IMR-90 (cell line): ENCODE data around the gene SUGCT. TPM values are rescaled to one million over a fixed set of nuclear protein-coding genes. Genes with fewer than 3 reads are reported as not detected.

Experiments
- ATAC-seq: fragments of 200-7000 bp; cut with Tn5 transposase; 2 replicates; pipeline ENCODE4 v1.9.1; 2020; ENCODE audit warnings: low read depth, mild to moderate bottlenecking, moderate library complexity
- BruUV-seq: library from RNA; stranded (reverse); fragments of 400-500 nt; replicated peaks from 2 replicates; lab custom pipeline; 2021; lab: Mats Ljungman, UMichigan
- CTCF ChIA-PET: fragments of 300-600 bp; formaldehyde crosslinking; extraction: SDS; loops from one replicate; lab custom pipeline; 2021; ENCODE audit warnings: antibody characterized with exemption; lab: Yijun Ruan, JAX
- POLR2A ChIA-PET: fragments of 300-600 bp; sonication (Branson Sonifier 250); formaldehyde crosslinking; loops from one replicate; lab custom pipeline; 2022; ENCODE audit warnings: antibody characterized with exemption; ENCODE audit not compliant: unreplicated experiment; lab: Charles Lee
- DNase-seq: peaks from one replicate; pipeline ENCODE4 v3.0.0; 2013
- H2AFZ ChIP-seq: replicated peaks from 2 replicates; pipeline ENCODE3; 2013; ENCODE audit warnings: low read length, mild to moderate bottlenecking; ENCODE audit not compliant: poor library complexity
- H2AK5ac ChIP-seq: 2 replicates; pipeline ENCODE4 v1.6.1; 2013; ENCODE audit warnings: low read depth, low read length, inconsistent platforms
- H2AK9ac ChIP-seq: replicated peaks from 2 replicates; pipeline ENCODE3; 2013; ENCODE audit warnings: mild to moderate bottlenecking, low read depth, low read length, moderate library complexity; ENCODE audit not compliant: poor library complexity
- H2BK120ac ChIP-seq: 2 replicates; pipeline ENCODE4 v1.6.1; 2013; ENCODE audit warnings: low read depth, low read length, inconsistent platforms
- H2BK15ac ChIP-seq: 3 replicates; pipeline ENCODE4 v1.6.1; 2013; ENCODE audit warnings: low read depth, low read length, inconsistent platforms
- H2BK20ac ChIP-seq: 2 replicates; pipeline ENCODE4 v1.6.1; 2013; ENCODE audit warnings: low read depth, mild to moderate bottlenecking, inconsistent platforms, low read length, moderate library complexity
- H2BK5ac ChIP-seq: 2 replicates; pipeline ENCODE4 v1.6.1; 2013; ENCODE audit warnings: mild to moderate bottlenecking, low read depth, low read length, inconsistent platforms; ENCODE audit not compliant: poor library complexity, severe bottlenecking
- H3K14ac ChIP-seq: replicated peaks from 2 replicates; pipeline ENCODE4 v1.6.1; 2013; ENCODE audit warnings: low read depth, low read length, inconsistent platforms
- H3K18ac ChIP-seq: 2 replicates; pipeline ENCODE4 v1.6.1; 2013; ENCODE audit warnings: low read depth, low read length, control low read depth
- H3K23ac ChIP-seq: 2 replicates; pipeline ENCODE4 v1.6.1; 2013; ENCODE audit warnings: low read depth, low read length, inconsistent platforms
- H3K27ac ChIP-seq: 2 replicates; pipeline ENCODE4 v1.5.1; 2013; ENCODE audit warnings: mild to moderate bottlenecking, control low read depth, low read length; ENCODE audit not compliant: insufficient read depth
- H3K27me3 ChIP-seq: 2 replicates; pipeline ENCODE4 v1.6.1; 2013; ENCODE audit warnings: low read length; ENCODE audit not compliant: control insufficient read depth, insufficient read depth
- H3K36me3 ChIP-seq: 2 replicates; pipeline ENCODE4 v1.6.1; 2013; ENCODE audit warnings: low read length, mixed read lengths; ENCODE audit not compliant: control insufficient read depth, insufficient read depth
- H3K4ac ChIP-seq: 2 replicates; pipeline ENCODE4 v1.6.1; 2013; ENCODE audit warnings: low read depth, low read length, inconsistent platforms
- H3K4me1 ChIP-seq: 2 replicates; pipeline ENCODE4 v1.6.1; 2013; ENCODE audit warnings: low read length, mixed read lengths; ENCODE audit not compliant: control insufficient read depth, insufficient read depth
- H3K4me2 ChIP-seq: 2 replicates; pipeline ENCODE4 v1.6.1; 2013; ENCODE audit warnings: low read depth, mild to moderate bottlenecking, control low read depth, low read length, moderate library complexity
- H3K4me3 ChIP-seq: 2 replicates; pipeline ENCODE4 v1.5.1; 2013; ENCODE audit warnings: low read depth, mild to moderate bottlenecking, control low read depth, low read length, moderate library complexity; ENCODE audit not compliant: insufficient read depth
- H3K56ac ChIP-seq: 2 replicates; pipeline ENCODE4 v1.6.1; 2013; ENCODE audit warnings: low read length, inconsistent platforms; ENCODE audit not compliant: insufficient read depth; ENCODE audit errors: extremely low read depth
- H3K79me1 ChIP-seq, 2 experiments: 2 replicates each; pipeline ENCODE4 v1.6.1; 2013; ENCODE audit warnings: low read length in 2 of 2, inconsistent platforms in 1 of 2, low read depth in 1 of 2
- H3K9ac ChIP-seq: 2 replicates; pipeline ENCODE4 v1.6.1; 2013; ENCODE audit warnings: low read depth, low read length, control low read depth
- H3K9me1 ChIP-seq: 2 replicates; pipeline ENCODE4 v1.6.1; 2013; ENCODE audit warnings: low read length, inconsistent platforms; ENCODE audit not compliant: insufficient read depth
- H3K9me3 ChIP-seq: 2 replicates; pipeline ENCODE4 v1.6.1; 2013; ENCODE audit warnings: low read length; ENCODE audit not compliant: control insufficient read depth, insufficient read depth
- H4K20me1 ChIP-seq: 2 replicates; pipeline ENCODE4 v1.6.1; 2013; ENCODE audit warnings: low read length, inconsistent platforms; ENCODE audit not compliant: insufficient read depth
- H4K5ac ChIP-seq: 2 replicates; pipeline ENCODE4 v1.6.1; 2013; ENCODE audit warnings: mild to moderate bottlenecking, low read depth, low read length, control low read depth
- H4K8ac ChIP-seq, 2 experiments: 2 replicates each; pipeline ENCODE4 v1.6.1; 2013; ENCODE audit warnings: low read depth in 2 of 2, low read length in 2 of 2, control low read depth in 1 of 2, inconsistent platforms in 1 of 2
- H4K91ac ChIP-seq: 2 replicates; pipeline ENCODE4 v1.6.1; 2013; ENCODE audit warnings: low read depth, low read length, inconsistent platforms; ENCODE audit not compliant: insufficient read depth
- BHLHE40 ChIP-seq: fragments of 150-350 bp; IDR thresholded peaks from 2 replicates; pipeline ENCODE4 v1.6.1; 2016; ENCODE audit warnings: mild to moderate bottlenecking, low read depth, low read length
- CEBPB ChIP-seq: IDR thresholded peaks from 2 replicates; pipeline ENCODE4 v1.6.1; 2012; ENCODE audit warnings: low read depth, low read length, improper control_type of control experiment
- CHD1 ChIP-seq: IDR thresholded peaks from 2 replicates; pipeline ENCODE4 v1.6.1; 2012; ENCODE audit warnings: low read depth, low read length, improper control_type of control experiment
- CTCF ChIP-seq: conservative IDR thresholded peaks from 2 replicates; pipeline ENCODE4 v1.5.1; 2012; ENCODE audit warnings: mild to moderate bottlenecking, low read depth, low read length, improper control_type of control experiment
- ELK1 ChIP-seq: fragments of 150-350 bp; IDR thresholded peaks from 2 replicates; pipeline ENCODE4 v1.6.1; 2016; ENCODE audit warnings: low read depth, mild to moderate bottlenecking, low read length, moderate library complexity, borderline replicate concordance
- FOS ChIP-seq: fragments of 150-350 bp; IDR thresholded peaks from 2 replicates; pipeline ENCODE4 v1.6.1; 2016; ENCODE audit warnings: low read depth, low read length
- MAFK ChIP-seq: IDR thresholded peaks from 2 replicates; pipeline ENCODE4 v1.6.1; 2012; ENCODE audit warnings: low read depth, low read length, improper control_type of control experiment
- MAZ ChIP-seq: IDR thresholded peaks from 2 replicates; pipeline ENCODE4 v1.6.1; 2012; ENCODE audit warnings: low read depth, mild to moderate bottlenecking, low read length, improper control_type of control experiment, moderate library complexity, borderline replicate concordance
- MXI1 ChIP-seq: IDR thresholded peaks from 2 replicates; pipeline ENCODE4 v1.6.1; 2012; ENCODE audit warnings: low read depth, mild to moderate bottlenecking, low read length, moderate library complexity, borderline replicate concordance
- NFE2L2 ChIP-seq: fragments of 150-350 bp; IDR thresholded peaks from 2 replicates; pipeline ENCODE4 v1.6.1; 2016; ENCODE audit warnings: low read depth, mild to moderate bottlenecking, low read length
- POLR2A ChIP-seq: IDR thresholded peaks from 2 replicates; pipeline ENCODE4 v1.6.1; 2012; ENCODE audit warnings: mild to moderate bottlenecking, low read depth, low read length
- RAD21 ChIP-seq: IDR thresholded peaks from 2 replicates; pipeline ENCODE4 v1.6.1; 2012; ENCODE audit warnings: low read length, improper control_type of control experiment
- RCOR1 ChIP-seq: IDR thresholded peaks from 2 replicates; pipeline ENCODE4 v1.6.1; 2012; ENCODE audit warnings: mild to moderate bottlenecking, low read length, improper control_type of control experiment; ENCODE audit not compliant: insufficient replicate concordance
- RFX5 ChIP-seq: IDR thresholded peaks from 2 replicates; pipeline ENCODE4 v1.8.0; 2012; ENCODE audit warnings: low read depth, mild to moderate bottlenecking, low read length, moderate library complexity
- SMC3 ChIP-seq: fragments of 150-350 bp; IDR thresholded peaks from 2 replicates; pipeline ENCODE4 v1.6.1; 2016; ENCODE audit warnings: low read depth, mild to moderate bottlenecking, antibody characterized with exemption, low read length, moderate library complexity
- WGBS, 2 experiments: methylation state at CpG; one replicate each; pipeline versions ENCODE4 v1.1.5 to v1.1.7; 2013; ENCODE audit warnings: missing lambda C conversion rate in 2 of 2; ENCODE audit not compliant: insufficient read length in 1 of 2; ENCODE audit errors: extremely low coverage in 2 of 2; 5-methylcytosine and 5-hydroxymethylcytosine counted together
- dilution Hi-C: fragments of 300-500 bp; cut with HindIII; formaldehyde crosslinking; loops from one replicate; pipeline ENCODE4 v1.14.3; 2018; ENCODE audit warnings: low sequenced_read_pairs; ENCODE audit not compliant: unreplicated experiment
- in situ Hi-C: fragments of 300-500 bp; cut with MboI; formaldehyde crosslinking; loops from 3 replicates; pipeline ENCODE4 v1.14.3; 2019; ENCODE audit warnings: low sequenced_read_pairs, inconsistent platforms, mixed read lengths
- intact Hi-C: fragments of 100-400 bp; cut with micrococcal nuclease; formaldehyde crosslinking; loops from 2 replicates; pipeline ENCODE4 v1.10.0; 2022
- polyA plus RNA-seq, 3 experiments: library from polyadenylated mRNA; depleted of rRNA; stranded (reverse); fragments of >200 nt; gene quantifications; 2 replicates each; pipeline ENCODE4 v1.2.3, GENCODE V29; 2012; ENCODE audit warnings: low replicate concordance in 1 of 3
- total RNA-seq: library from RNA; depleted of rRNA; stranded (reverse); fragments of >200 nt; gene quantifications from 2 replicates; pipeline ENCODE4 v1.2.3, GENCODE V29; 2012
- TF ChIP-seq, protein P1 (sequence below): fragments of 150-350 bp; IDR thresholded peaks from 2 replicates; pipeline ENCODE4 v1.6.1; 2017; ENCODE audit warnings: mild to moderate bottlenecking, antibody characterized with exemption, low read length, low read depth

Gene SUGCT
- total and polyA plus RNA-seq, 2 of the 4 experiments (the other 2 are of a cell fraction): 5.9 to 8.3 TPM

- no peak overlapping the region for H3K9ac ChIP-seq
- no peak overlapping the region for H3K14ac ChIP-seq
- no peaks in the 10 kb centered on the region for H4K20me1 ChIP-seq
- no peak overlapping the region for H3K27ac ChIP-seq
- no peak overlapping the region for H2BK5ac ChIP-seq
- H3K4me3 ChIP-seq: no peak overlapping the region
- H3K18ac ChIP-seq: no peak overlapping the region
- CTCF ChIA-PET: no interaction called here
- BruUV-seq: no TSS peak
- H3K4ac ChIP-seq: no peak overlapping the region; the same call in 1 of the 2 replicates
- no peak overlapping the region for H2BK20ac ChIP-seq
- 0 out of 2 replicates have a peak, but pooled peaks cover 2% of the 10 kb centered on the region for H3K4me1 ChIP-seq
- intact Hi-C loops: loop anchor here (10.0 kb wide), 1 partner anchor 1229 kb away; the partner anchor contains the start of gene INHBA
- H3K56ac ChIP-seq: no peak overlapping the region
- H2BK15ac ChIP-seq: no peak overlapping the region
- no peak overlapping the region for H4K5ac ChIP-seq
- no peak overlapping the region for H3K4me2 ChIP-seq
- H3K79me1 ChIP-seq: no peaks in the 10 kb centered on the region
- no peak overlapping the region for H4K91ac ChIP-seq
- no peak overlapping the region for H2AFZ ChIP-seq
- no peak for ATAC-seq
- H2AK9ac ChIP-seq: no peak overlapping the region
- no peak overlapping the region for H4K8ac ChIP-seq
- POLR2A ChIA-PET: no interaction called here
- no peak overlapping the region for H3K23ac ChIP-seq
- peaks cover 6% of the 10 kb centered on the region; the same call in 1 of the 2 replicates for H3K9me1 ChIP-seq
- in situ Hi-C loops: no loop called here
- no peaks in the 10 kb centered on the region for H3K36me3 ChIP-seq
- dilution Hi-C loops: no loop called here
- H3K9me3 ChIP-seq: no peaks in the 10 kb centered on the region
- TF ChIP-seq, protein P1, sequence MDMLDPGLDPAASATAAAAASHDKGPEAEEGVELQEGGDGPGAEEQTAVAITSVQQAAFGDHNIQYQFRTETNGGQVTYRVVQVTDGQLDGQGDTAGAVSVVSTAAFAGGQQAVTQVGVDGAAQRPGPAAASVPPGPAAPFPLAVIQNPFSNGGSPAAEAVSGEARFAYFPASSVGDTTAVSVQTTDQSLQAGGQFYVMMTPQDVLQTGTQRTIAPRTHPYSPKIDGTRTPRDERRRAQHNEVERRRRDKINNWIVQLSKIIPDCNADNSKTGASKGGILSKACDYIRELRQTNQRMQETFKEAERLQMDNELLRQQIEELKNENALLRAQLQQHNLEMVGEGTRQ: no peak
- no peak for TF ChIP-seq MAZ
- no peak for TF ChIP-seq CHD1
- TF ChIP-seq NFE2L2: no peak
- no peak for TF ChIP-seq CEBPB
- no peak for TF ChIP-seq BHLHE40
- no peak for TF ChIP-seq MAFK
- no peak for TF ChIP-seq POLR2A
- no peak for TF ChIP-seq RAD21
- TF ChIP-seq SMC3: no peak
- no peak for TF ChIP-seq MXI1
- no peak for TF ChIP-seq ELK1
- no peak for TF ChIP-seq RCOR1
- TF ChIP-seq FOS: no peak
- TF ChIP-seq RFX5: no peak
- TF ChIP-seq CTCF: no peak
- H3K27me3 ChIP-seq: no peaks in the 10 kb centered on the region
- WGBS, 2 experiments: no CpG with 5 or more reads among the region's 1 CpG
- DNase-seq: no peak
- H2BK120ac ChIP-seq: no peak overlapping the region
- no peak overlapping the region; the same call in 1 of the 2 replicates for H2AK5ac ChIP-seq
These were observed 340.8 kb downstream of the SUGCT start for GRCh38 chr7:40475681-40475982.
